Measurements from ENCODE around the gene EFNA5.

DNA sequence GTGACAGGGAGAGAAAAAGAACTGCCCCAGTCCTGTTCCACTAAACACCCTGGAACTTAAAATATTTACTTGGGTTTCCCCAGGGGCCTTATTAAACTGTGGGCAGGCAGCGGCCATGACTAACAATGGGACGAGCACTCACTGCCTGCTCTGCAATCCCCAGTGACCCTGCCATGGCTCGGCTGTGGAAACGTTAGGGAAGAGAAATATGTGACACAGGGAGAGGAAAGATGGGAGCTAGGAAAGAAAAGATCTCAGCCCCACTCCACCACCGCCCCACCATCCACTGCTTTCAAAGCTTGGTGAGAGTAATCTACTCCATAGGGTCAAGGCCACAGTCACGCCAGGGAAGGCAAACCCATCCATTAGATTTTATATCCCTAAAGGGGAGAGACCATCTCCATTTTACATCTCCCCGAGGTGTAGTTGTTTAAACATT is 117.6 kb downstream of the EFNA5 start:
- no peak for TF ChIP-seq CTCF (IDR thresholded peaks at IDR 0.05)
- no peak for TF ChIP-seq POLR2AphosphoS5 (IDR thresholded peaks at IDR 0.05)
- no peak for TF ChIP-seq EP300 (IDR thresholded peaks at IDR 0.05)
